Adrenal gland (tissue), 12 donors: ENCODE measurements around the gene ECT2. TPM values are rescaled to one million over a fixed set of nuclear protein-coding genes. Genes with fewer than 3 reads are reported as not detected.
"Not testable (repeated sequence)": the region's sequence is repeated elsewhere in the genome, so short reads cannot be mapped to it uniquely, and the experiment has no call there.

ENCODE experiments used
- DNase-seq, 7 donors: peaks; one replicate each; pipeline ENCODE4 v3.0.0-alpha.2; 2019 to 2020
- H3K27ac ChIP-seq, 5 donors: fragments of 200-600 bp; sonication (generic) in 4 of 5; 1 replicate in 3 of 5; 2 replicates in 2 of 5; pipeline versions ENCODE4 v1.5.1 to v1.8.0; 2016 to 2020; ENCODE audit warnings: mild to moderate bottlenecking in 1 of 5
- H3K27me3 ChIP-seq: fragments of 200-600 bp; 2 replicates; pipeline ENCODE4 v1.8.0; 2021
- H3K36me3 ChIP-seq, 2 donors: fragments of 200-600 bp; replicated peaks in 1 of 2; 1 replicate in 1 of 2; 2 replicates in 1 of 2; pipeline versions ENCODE4 v1.5.1 to v1.8.0; 2018 to 2022
- H3K4me1 ChIP-seq, 2 donors: fragments of 200-600 bp; replicated peaks in 1 of 2; 1 replicate in 1 of 2; 2 replicates in 1 of 2; pipeline versions ENCODE4 v1.5.1 to v1.8.0; 2018 to 2021
- H3K4me3 ChIP-seq, 4 donors: fragments of 200-600 bp; sonication (generic) in 3 of 4; one replicate each; pipeline ENCODE4 v1.5.1; 2016 to 2018
- H3K9me3 ChIP-seq, 3 donors: fragments of 200-600 bp; sonication (generic) in 1 of 3; replicated peaks in 1 of 3; 1 replicate in 2 of 3; 2 replicates in 1 of 3; pipeline versions ENCODE4 v1.5.1 to v1.8.0; 2016 to 2021
- POLR2A ChIP-seq, 2 donors: fragments of 450-650 bp; IDR thresholded peaks; one replicate each; pipeline ENCODE4 v1.6.1; 2017; ENCODE audit warnings: antibody characterized with exemption in 2 of 2, mild to moderate bottlenecking in 2 of 2, moderate library complexity in 1 of 2
- WGBS, 4 donors: extraction: QIAGEN DNeasy Blood & Tissue Kit in 2 of 4; methylation state at CpG; one replicate each; pipeline versions ENCODE4 v1.1.5 to v1.1.7; 2013 to 2017; 5-methylcytosine and 5-hydroxymethylcytosine counted together
- intact Hi-C, 2 donors: fragments of 100-400 bp; cut with DNase I; formaldehyde crosslinking; loops; one replicate each; pipeline versions ENCODE4 v1.14.1 to v1.15.0; 2022 to 2023
- polyA plus RNA-seq, 3 donors: library from polyadenylated mRNA; stranded (reverse); fragments of 200-250 nt in 2 of 3; fragments of 350-450 nt in 1 of 3; fragmentation: Illumina TruSeq in 1 of 3; extraction: RNeasy Lipid Tissue Mini Kit (QIAGEN cat#74804) in 1 of 3; gene quantifications; one replicate each; pipeline ENCODE4 v1.2.3, GENCODE V29; 2013 to 2014
- total RNA-seq, 9 donors: library from RNA; depleted of rRNA in 4 of 9; stranded (reverse); fragments of >200 nt in 4 of 9; fragments of 120-200 nt in 1 of 9; fragmentation: NEBNext Ultra II Directional in 1 of 9; extraction: Animal tissue kit (Norgen Biotek cat#: 25700) in 1 of 9; gene quantifications; one replicate each; pipeline versions ENCODE4 v1.1.0 to v1.2.4, GENCODE V29; 2013 to 2023
- TF ChIP-seq, protein P1 (sequence below), 6 experiments: fragments of 450-650 bp in 4 of 6; fragments of 200-600 bp in 2 of 6; sonication (generic) in 1 of 6; IDR thresholded peaks; 1 replicate in 5 of 6; 2 replicates in 1 of 6; pipeline versions ENCODE4 v1.5.1 to v1.8.0; 2016 to 2021; ENCODE audit warnings: antibody characterized with exemption in 6 of 6, mild to moderate bottlenecking in 2 of 6, moderate library complexity in 1 of 6
- donor health status: healthy with polysubstance abuse.
- donor health status: Bipolar disorder and iron deficiency.
- donor health status: DM: yes; HTN: yes; CAD: no.
- donor health status: DM: no; HTN: no; CAD: no.
- donor health status: DM: no; HTN: no; CAD: no.
- donor health status: DM: yes; HTN: yes; CAD: no.

The ECT2 gene
- total and polyA plus RNA-seq, 12 donors = 1.4 to 19.7 (median 6.5) TPM

- no peaks in the 10 kb centered on the region for H3K36me3 ChIP-seq
- no peak for TF ChIP-seq POLR2A (IDR thresholded peaks at IDR 0.05)
- TF ChIP-seq, protein P1, sequence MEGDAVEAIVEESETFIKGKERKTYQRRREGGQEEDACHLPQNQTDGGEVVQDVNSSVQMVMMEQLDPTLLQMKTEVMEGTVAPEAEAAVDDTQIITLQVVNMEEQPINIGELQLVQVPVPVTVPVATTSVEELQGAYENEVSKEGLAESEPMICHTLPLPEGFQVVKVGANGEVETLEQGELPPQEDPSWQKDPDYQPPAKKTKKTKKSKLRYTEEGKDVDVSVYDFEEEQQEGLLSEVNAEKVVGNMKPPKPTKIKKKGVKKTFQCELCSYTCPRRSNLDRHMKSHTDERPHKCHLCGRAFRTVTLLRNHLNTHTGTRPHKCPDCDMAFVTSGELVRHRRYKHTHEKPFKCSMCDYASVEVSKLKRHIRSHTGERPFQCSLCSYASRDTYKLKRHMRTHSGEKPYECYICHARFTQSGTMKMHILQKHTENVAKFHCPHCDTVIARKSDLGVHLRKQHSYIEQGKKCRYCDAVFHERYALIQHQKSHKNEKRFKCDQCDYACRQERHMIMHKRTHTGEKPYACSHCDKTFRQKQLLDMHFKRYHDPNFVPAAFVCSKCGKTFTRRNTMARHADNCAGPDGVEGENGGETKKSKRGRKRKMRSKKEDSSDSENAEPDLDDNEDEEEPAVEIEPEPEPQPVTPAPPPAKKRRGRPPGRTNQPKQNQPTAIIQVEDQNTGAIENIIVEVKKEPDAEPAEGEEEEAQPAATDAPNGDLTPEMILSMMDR (IDR thresholded peaks at IDR 0.05) = no peak
- H3K9me3 ChIP-seq = peaks cover 0 to 9% (median 0%) of the 10 kb centered on the region in 3 donors
- no peak overlapping the region for H3K4me3 ChIP-seq
- intact Hi-C loops = no loop called here
- H3K27me3 ChIP-seq = no peaks in the 10 kb centered on the region
- H3K27ac ChIP-seq = no peak overlapping the region
- 93 to 100% (median 100%) methylated on average over 1 of the region's 1 CpG for WGBS, 4 donors
- peaks cover 4 to 20% of the 10 kb centered on the region in 2 donors for H3K4me1 ChIP-seq
- DNase-seq = no peak
These were observed 2.6 kb downstream of the ECT2 start for GRCh38 chr3:172753125-172753524.

GRCh38 chr3:172760416-172760815, 9.9 kb downstream of the ECT2 start:
- H3K27ac ChIP-seq, H3K4me1 ChIP-seq, H3K27me3 ChIP-seq, DNase-seq, H3K36me3 ChIP-seq, intact Hi-C loops, H3K9me3 ChIP-seq, H3K4me3 ChIP-seq: not testable (repeated sequence)
- WGBS, 4 donors = 94 to 98% (median 95%) methylated on average over 6 of the region's 6 CpGs

DNA sequence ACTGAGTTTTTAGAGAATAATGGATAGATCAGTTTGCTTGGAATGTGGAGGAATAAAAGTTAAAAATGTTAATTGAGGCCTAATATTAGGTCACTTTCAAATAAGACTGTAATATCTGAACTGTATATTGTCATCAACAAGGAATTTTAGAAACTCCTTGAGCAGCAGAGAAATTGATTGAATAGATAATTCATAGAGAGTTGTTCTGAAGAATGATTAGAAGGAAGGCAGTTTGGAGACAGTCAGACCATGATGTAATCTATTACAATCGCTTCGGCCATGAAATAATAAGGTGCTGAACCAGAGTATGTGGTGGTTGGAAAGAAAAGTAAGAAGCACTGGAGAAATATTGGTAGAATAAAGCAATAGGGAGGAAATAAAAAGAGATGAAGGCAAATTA, 15.7 kb downstream of the ECT2 start:
- DNase-seq = no peak
- Histone ChIP-seq H3K27me3 (no peaks in the 10 kb centered on the region), H3K4me1 (no peaks in the 10 kb centered on the region), H3K36me3 (no peaks in the 10 kb centered on the region), H3K27ac (no peak overlapping the region), H3K4me3 (no peak overlapping the region), H3K9me3 (no peaks in the 10 kb centered on the region)
- WGBS, 4 donors = 90 to 96% (median 94%) methylated on average over 2 of the region's 2 CpGs
- intact Hi-C loops = no loop called here
- TF ChIP-seq POLR2A (IDR thresholded peaks at IDR 0.05) = no peak
- TF ChIP-seq, protein P1 (IDR thresholded peaks at IDR 0.05) = no peak

- 90 to 99% (median 97%) methylated on average over 10 of the region's 10 CpGs for WGBS, 4 donors
- no peak for DNase-seq
- Histone ChIP-seq H3K4me1 (no peaks in the 10 kb centered on the region), H3K9me3 (no peaks in the 10 kb centered on the region), H3K36me3 (no peaks in the 10 kb centered on the region), H3K4me3 (no peak overlapping the region), H3K27ac (no peak overlapping the region), H3K27me3 (no peaks in the 10 kb centered on the region)
- intact Hi-C loops = no loop called here
- TF ChIP-seq, protein P1 (IDR thresholded peaks at IDR 0.05) = no peak
- TF ChIP-seq POLR2A (IDR thresholded peaks at IDR 0.05) = no peak
These were observed 16.3 kb downstream of the ECT2 start for GRCh38 chr3:172766718-172767405.

- Histone ChIP-seq H3K36me3 (no peaks in the 10 kb centered on the region), H3K27me3 (no peaks in the 10 kb centered on the region), H3K4me3 (no peak overlapping the region), H3K9me3 (no peaks in the 10 kb centered on the region), H3K4me1 (no peaks in the 10 kb centered on the region), H3K27ac (no peak overlapping the region)
- intact Hi-C loops = no loop called here
- WGBS, 4 donors = 93 to 100% (median 97%) methylated on average over 1 of the region's 1 CpG
- no peak for TF ChIP-seq POLR2A (IDR thresholded peaks at IDR 0.05)
- TF ChIP-seq, protein P1 (IDR thresholded peaks at IDR 0.05) = no peak
- DNase-seq = no peak
These were observed 19.9 kb downstream of the ECT2 start for GRCh38 chr3:172770382-172770781.
